GM18526 (cell line): ENCODE results near the gene PTPRT.

Source experiments
- POLR2A ChIP-seq: IDR thresholded peaks from 3 replicates; pipeline ENCODE4 v1.6.1; 2011; ENCODE audit not compliant: insufficient read length; ENCODE audit errors: extremely low read depth

The PTPRT gene

GRCh38 chr20:42686057-42686456 is 503.6 kb downstream of the PTPRT start:
- TF ChIP-seq POLR2A = no peak

GRCh38 chr20:42678895-42679294 is 510.8 kb downstream of the PTPRT start:
- no peak for TF ChIP-seq POLR2A

- no peak for TF ChIP-seq POLR2A
These were observed 533.6 kb downstream of the PTPRT start for GRCh38 chr20:42656130-42656529.

- no peak for TF ChIP-seq POLR2A
These were observed 537.4 kb downstream of the PTPRT start for GRCh38 chr20:42652266-42652665.

GRCh38 chr20:42650191-42650746 is 539.4 kb downstream of the PTPRT start:
- no peak for TF ChIP-seq POLR2A

GRCh38 chr20:42649748-42650147 is 540.0 kb downstream of the PTPRT start:
- no peak for TF ChIP-seq POLR2A

- TF ChIP-seq POLR2A = no peak
These were observed 543.5 kb downstream of the PTPRT start for GRCh38 chr20:42646250-42646649.

- no peak for TF ChIP-seq POLR2A
These were observed 547.8 kb downstream of the PTPRT start for GRCh38 chr20:42641886-42642285.

GRCh38 chr20:42639140-42639539 is 550.6 kb downstream of the PTPRT start:
- no peak for TF ChIP-seq POLR2A

GRCh38 chr20:42635699-42636411 is 553.9 kb downstream of the PTPRT start:
- no peak for TF ChIP-seq POLR2A

GRCh38 chr20:42634156-42634555 is 555.5 kb downstream of the PTPRT start:
- TF ChIP-seq POLR2A = no peak

- TF ChIP-seq POLR2A = no peak
These were observed 561.0 kb downstream of the PTPRT start for GRCh38 chr20:42628683-42629082.

GRCh38 chr20:42613076-42613475 is 576.6 kb downstream of the PTPRT start:
- no peak for TF ChIP-seq POLR2A

- no peak for TF ChIP-seq POLR2A
These were observed 577.5 kb downstream of the PTPRT start for GRCh38 chr20:42611889-42612837.

- no peak for TF ChIP-seq POLR2A
These were observed 578.3 kb downstream of the PTPRT start for GRCh38 chr20:42611423-42611822.

- no peak for TF ChIP-seq POLR2A
These were observed 579.6 kb downstream of the PTPRT start for GRCh38 chr20:42610070-42610469.

GRCh38 chr20:42609618-42610017 is 580.1 kb downstream of the PTPRT start:
- TF ChIP-seq POLR2A = no peak
